Psoas muscle (tissue), 8 donors: ENCODE results near the gene ARMC7. TPM values are rescaled to one million over a fixed set of nuclear protein-coding genes. Genes with fewer than 3 reads are reported as not detected.

Source experiments
- ATAC-seq, 4 donors: fragments of 200-7000 bp; cut with Tn5 transposase; one replicate each; pipeline ENCODE4 v1.9.1; 2020; ENCODE audit warnings: moderate library complexity in 3 of 4, mild to moderate bottlenecking in 2 of 4
- DNase-seq, 2 donors: peaks; one replicate each; pipeline ENCODE4 v3.0.0-alpha.2; 2020
- H3K27ac ChIP-seq: fragments of 200-600 bp; one replicate; pipeline ENCODE4 v1.8.0; 2022
- H3K27me3 ChIP-seq, 3 donors: fragments of 200-600 bp in 1 of 3; one replicate each; pipeline versions ENCODE4 v1.6.1 to v1.8.0; 2013 to 2022; ENCODE audit warnings: low read length in 2 of 3, mild to moderate bottlenecking in 2 of 3, moderate library complexity in 1 of 3; ENCODE audit not compliant: insufficient read depth in 3 of 3
- H3K36me3 ChIP-seq, 2 donors: fragments of 200-600 bp in 1 of 2; one replicate each; pipeline versions ENCODE4 v1.6.1 to v1.8.0; 2013 to 2022; ENCODE audit warnings: low read depth in 1 of 2, mild to moderate bottlenecking in 1 of 2, moderate library complexity in 1 of 2; ENCODE audit not compliant: insufficient read depth in 1 of 2
- H3K4me1 ChIP-seq: fragments of 200-600 bp; one replicate; pipeline ENCODE4 v1.8.0; 2022
- H3K4me3 ChIP-seq: fragments of 200-600 bp; one replicate; pipeline ENCODE4 v1.8.0; 2022; ENCODE audit warnings: mild to moderate bottlenecking
- H3K9me3 ChIP-seq: fragments of 200-600 bp; one replicate; pipeline ENCODE4 v1.8.0; 2022
- whole genome bisulfite sequencing, 3 donors: extraction: QIAGEN DNeasy Blood & Tissue Kit; methylation state at CpG; one replicate each; pipeline versions ENCODE4 v1.1.6 to v1.1.7; 2013; 5-methylcytosine and 5-hydroxymethylcytosine counted together
- intact Hi-C, 2 donors: fragments of 100-400 bp; cut with DNase I; formaldehyde crosslinking; loops; one replicate each; pipeline versions ENCODE4 v1.11.0 to v1.14.2; 2022
- polyA plus RNA-seq, 3 donors: library from polyadenylated mRNA; stranded (reverse); fragments of 200-250 nt; gene quantifications; one replicate each; pipeline ENCODE4 v1.2.3, GENCODE V29; 2013
- total RNA-seq, 4 donors: library from RNA; stranded (reverse); fragmentation: NEBNext Ultra II Directional in 2 of 4; extraction: Animal tissue kit (Norgen Biotek cat#: 25700) in 2 of 4; gene quantifications; one replicate each; pipeline versions ENCODE4 v1.2.1 to v1.2.4, GENCODE V29; 2021 to 2023
- TF ChIP-seq, protein P1 (sequence below): fragments of 200-600 bp; IDR thresholded peaks from one replicate; pipeline ENCODE4 v1.8.0; 2022; ENCODE audit warnings: antibody characterized with exemption
- donor health status: healthy with polysubstance abuse.
- donor health status: DM: no; HTN: no; CAD: no; lungs with moderate emphysema.
- donor health status: Bipolar disorder and iron deficiency.
- donor health status: healthy.
- donor health status: DM: yes; HTN: yes; CAD: no.
- donor health status: DM: no; HTN: no; CAD: no.
- donor health status: DM: no; HTN: no; CAD: no.
- donor health status: DM: yes; HTN: yes; CAD: no.

The ARMC7 gene
- total and polyA plus RNA-seq, 7 donors, result 2.7 to 7.0 (median 3.9) TPM

DNA sequence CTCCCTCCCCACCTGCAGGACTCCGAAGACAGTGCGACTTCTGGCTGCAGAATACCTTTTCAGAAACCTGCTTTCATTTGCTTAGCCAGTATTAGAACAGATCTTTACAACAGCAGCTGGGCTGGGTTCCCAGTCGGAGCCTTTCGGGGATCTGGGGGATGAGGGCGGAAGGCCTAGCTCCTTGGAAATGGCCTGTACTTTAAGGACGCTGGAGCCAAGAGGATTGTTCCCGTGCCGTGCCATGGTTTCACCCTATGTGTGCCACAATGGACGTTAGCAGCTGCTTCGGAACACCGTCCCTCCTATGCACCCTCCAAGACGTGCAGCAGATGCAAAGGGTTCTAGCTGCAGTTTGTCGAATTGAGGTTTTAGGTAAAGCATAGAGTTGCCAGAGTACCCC, 46.6 kb upstream of the ARMC7 start:
- ATAC-seq (no peak), DNase-seq (no peak)
- H3K36me3 ChIP-seq, result peaks cover 3 to 50% of the 10 kb centered on the region in 2 donors
- intact Hi-C loops, result no loop called here
- 86 to 90% (median 88%) methylated on average over 13 of the region's 13 CpGs for WGBS, 3 donors
- peaks cover 10% of the 10 kb centered on the region for H3K4me1 ChIP-seq
- no peaks in the 10 kb centered on the region for H3K9me3 ChIP-seq
- no peak overlapping the region for H3K27ac ChIP-seq
- no peak overlapping the region for H3K4me3 ChIP-seq
- no peaks in the 10 kb centered on the region for H3K27me3 ChIP-seq
- TF ChIP-seq, protein P1, sequence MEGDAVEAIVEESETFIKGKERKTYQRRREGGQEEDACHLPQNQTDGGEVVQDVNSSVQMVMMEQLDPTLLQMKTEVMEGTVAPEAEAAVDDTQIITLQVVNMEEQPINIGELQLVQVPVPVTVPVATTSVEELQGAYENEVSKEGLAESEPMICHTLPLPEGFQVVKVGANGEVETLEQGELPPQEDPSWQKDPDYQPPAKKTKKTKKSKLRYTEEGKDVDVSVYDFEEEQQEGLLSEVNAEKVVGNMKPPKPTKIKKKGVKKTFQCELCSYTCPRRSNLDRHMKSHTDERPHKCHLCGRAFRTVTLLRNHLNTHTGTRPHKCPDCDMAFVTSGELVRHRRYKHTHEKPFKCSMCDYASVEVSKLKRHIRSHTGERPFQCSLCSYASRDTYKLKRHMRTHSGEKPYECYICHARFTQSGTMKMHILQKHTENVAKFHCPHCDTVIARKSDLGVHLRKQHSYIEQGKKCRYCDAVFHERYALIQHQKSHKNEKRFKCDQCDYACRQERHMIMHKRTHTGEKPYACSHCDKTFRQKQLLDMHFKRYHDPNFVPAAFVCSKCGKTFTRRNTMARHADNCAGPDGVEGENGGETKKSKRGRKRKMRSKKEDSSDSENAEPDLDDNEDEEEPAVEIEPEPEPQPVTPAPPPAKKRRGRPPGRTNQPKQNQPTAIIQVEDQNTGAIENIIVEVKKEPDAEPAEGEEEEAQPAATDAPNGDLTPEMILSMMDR, result no peak

DNA sequence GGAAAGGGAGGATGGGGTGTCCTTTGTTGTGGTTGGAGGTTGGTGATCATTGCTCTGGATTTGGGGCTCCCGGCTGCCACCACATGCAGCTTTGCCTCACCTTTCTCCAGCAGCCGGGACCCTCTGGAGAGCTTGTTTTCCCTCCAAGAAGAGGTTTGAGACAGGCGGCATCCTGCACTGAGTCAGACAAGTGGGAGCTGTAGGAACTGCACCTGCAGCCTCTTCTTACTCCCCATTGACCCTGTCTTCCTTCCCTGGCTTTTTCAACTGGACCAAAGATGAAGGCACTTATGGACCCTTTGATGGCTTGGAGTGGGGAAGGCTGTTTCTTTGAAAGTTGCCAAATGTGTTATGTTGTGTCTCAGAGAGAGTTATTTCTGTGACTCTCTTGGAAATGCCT, 46.1 kb upstream of the ARMC7 start:
- H3K36me3 ChIP-seq, result peaks cover 3 to 50% of the 10 kb centered on the region in 2 donors
- WGBS, 3 donors, result 77 to 96% (median 96%) methylated on average over 3 of the region's 3 CpGs
- intact Hi-C loops, result no loop called here

DNA sequence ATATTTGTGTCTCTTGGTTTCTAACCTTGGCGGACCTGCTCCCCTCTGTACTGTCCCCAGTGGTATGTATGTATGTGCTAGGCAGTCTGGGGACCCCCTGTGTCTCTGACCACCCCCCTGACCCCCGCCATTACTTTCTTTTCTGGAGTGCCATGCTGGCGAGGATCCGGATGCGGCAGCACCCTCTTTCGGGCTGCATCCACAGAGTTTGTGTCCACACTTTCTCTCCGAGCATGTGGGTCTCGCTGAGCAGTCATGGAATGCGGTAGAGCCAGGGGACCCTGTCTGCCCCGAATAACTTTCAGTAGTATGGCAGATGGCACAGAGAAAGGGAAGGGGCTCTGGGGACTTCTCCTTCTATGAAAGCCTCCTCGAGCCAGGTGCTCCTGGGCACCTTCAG, 45.7 kb upstream of the ARMC7 start:
- peaks cover 3 to 50% of the 10 kb centered on the region in 2 donors for H3K36me3 ChIP-seq

More for the DNA sequence above, 46.1 kb upstream of the ARMC7 start:
- Histone ChIP-seq H3K9me3 (no peaks in the 10 kb centered on the region), H3K4me1 (peaks cover 10% of the 10 kb centered on the region), H3K4me3 (no peak overlapping the region), H3K27me3 (no peaks in the 10 kb centered on the region), H3K27ac (no peak overlapping the region)
- DNase-seq, result no peak
- no peak for ATAC-seq
- TF ChIP-seq, protein P1, result no peak

DNA sequence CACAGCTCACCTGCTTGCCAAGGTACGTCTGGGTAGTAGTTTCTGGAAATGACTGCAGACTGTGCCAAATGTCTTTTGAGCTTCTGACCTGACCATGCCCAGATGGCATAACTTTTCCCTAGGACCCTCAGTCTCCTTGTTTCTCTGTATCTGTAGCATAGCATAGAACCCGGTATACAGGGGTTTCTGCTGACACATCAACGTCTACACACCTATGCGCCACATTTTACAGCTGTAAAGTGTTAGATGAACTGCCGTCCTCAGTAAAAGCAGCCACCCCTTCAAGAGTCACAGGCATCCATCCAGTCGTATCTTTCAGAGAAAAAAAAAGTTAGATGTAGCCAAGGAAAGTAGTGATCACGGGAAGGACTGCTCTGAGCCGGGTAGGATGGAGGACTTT, 45.3 kb upstream of the ARMC7 start:
- intact Hi-C loops, result no loop called here
- WGBS, 3 donors, result 86 to 91% (median 90%) methylated on average over 8 of the region's 8 CpGs
- ATAC-seq (no peak), DNase-seq (no peak)
- Histone ChIP-seq H3K27me3 (no peaks in the 10 kb centered on the region), H3K36me3 (peaks cover 3 to 48% of the 10 kb centered on the region in 2 donors), H3K9me3 (no peaks in the 10 kb centered on the region), H3K4me1 (peaks cover 8% of the 10 kb centered on the region), H3K27ac (no peak overlapping the region), H3K4me3 (no peak overlapping the region)
- TF ChIP-seq, protein P1, result no peak

More for the DNA sequence above, 45.7 kb upstream of the ARMC7 start:
- no peaks in the 10 kb centered on the region for H3K27me3 ChIP-seq
- ATAC-seq, result no peak
- TF ChIP-seq, protein P1, result no peak
- H3K4me1 ChIP-seq, result peaks cover 10% of the 10 kb centered on the region
- H3K27ac ChIP-seq, result no peak overlapping the region
- H3K4me3 ChIP-seq, result no peak overlapping the region
- WGBS, 3 donors, result 92 to 94% (median 93%) methylated on average over 11 of the region's 11 CpGs
- DNase-seq, result no peak
- no peaks in the 10 kb centered on the region for H3K9me3 ChIP-seq
- intact Hi-C loops, result no loop called here

DNA sequence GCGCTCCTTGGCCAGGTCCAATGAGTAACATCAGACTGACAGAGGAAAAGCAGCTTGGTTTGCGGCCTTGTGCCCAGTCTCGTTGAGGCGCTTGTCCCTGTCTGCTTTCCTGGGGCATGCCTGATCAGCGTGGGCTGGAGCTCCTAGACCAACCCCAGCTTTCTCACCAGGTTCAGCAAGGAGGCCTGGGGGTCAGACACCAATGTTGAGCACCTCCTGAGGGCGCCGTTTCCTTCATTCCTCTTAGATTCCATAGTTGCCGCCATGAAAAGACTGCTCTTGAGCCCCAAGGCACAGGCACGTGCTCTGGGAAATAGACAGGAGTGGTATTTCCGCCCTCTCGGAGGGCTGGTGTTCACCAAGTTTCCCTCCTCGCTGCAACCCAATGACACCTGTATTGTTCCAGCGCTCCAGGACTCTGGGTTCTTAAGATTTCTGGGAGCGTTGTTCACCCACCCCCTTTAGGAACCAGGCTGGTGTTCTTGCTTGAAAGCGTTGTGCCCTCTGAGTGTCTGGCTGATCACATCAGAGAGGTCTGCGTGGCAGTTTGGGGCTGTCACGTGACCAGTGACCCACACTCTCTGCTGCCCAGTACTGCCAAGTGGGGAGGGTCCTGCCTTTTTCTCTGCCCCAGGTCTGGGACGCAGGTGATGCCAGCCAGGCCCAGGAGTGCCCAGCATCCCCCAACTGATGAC, 44.8 kb upstream of the ARMC7 start:
- peaks cover 3 to 45% of the 10 kb centered on the region in 2 donors for H3K36me3 ChIP-seq
- TF ChIP-seq, protein P1, result no peak
- no peak overlapping the region for H3K4me3 ChIP-seq
- intact Hi-C loops, result no loop called here
- H3K27ac ChIP-seq, result no peak overlapping the region
- no peaks in the 10 kb centered on the region for H3K27me3 ChIP-seq
- DNase-seq (no peak), ATAC-seq (no peak)
- H3K4me1 ChIP-seq, result peaks cover 2% of the 10 kb centered on the region
- WGBS, 3 donors, result 95 to 97% (median 96%) methylated on average over 18 of the region's 18 CpGs
- no peaks in the 10 kb centered on the region for H3K9me3 ChIP-seq
